ENCODE results near the gene KCNJ1. TPM values are rescaled to one million over a fixed set of nuclear protein-coding genes. Genes with fewer than 3 reads are reported as not detected.

The KCNJ1 gene
- total RNA-seq, 1 experiment from 2014 or later = not detected

DNA sequence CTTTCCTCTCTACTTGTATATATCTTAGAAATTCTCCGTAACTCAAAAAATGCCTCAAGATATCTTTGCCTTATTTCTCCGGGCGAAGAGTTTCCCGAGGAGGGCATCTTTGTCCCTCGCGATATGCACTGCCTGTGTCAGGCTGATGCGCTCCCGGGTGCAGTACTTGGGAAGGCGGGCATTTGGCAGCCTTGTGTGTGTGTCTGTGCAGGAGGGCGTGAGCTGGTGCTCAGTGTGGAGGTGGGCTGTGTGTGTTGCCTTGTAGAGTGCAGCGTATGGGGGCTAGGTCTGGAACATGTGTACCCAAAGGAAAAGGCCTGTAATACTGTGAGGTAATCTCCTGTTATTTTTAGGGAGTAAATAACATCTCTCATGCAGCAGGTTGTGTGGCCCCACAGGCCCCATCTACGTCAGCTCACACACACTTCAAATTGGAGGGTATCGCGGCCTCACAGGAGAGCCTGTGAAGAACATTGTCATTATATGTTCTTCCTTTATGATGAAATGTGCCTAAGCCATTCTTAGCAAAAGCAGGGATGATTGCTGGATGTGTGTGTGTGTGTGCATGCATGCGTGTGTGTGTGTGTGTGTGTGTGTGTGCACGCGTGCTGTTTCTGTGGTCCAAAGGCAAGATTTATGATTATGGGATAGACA is 77.5 kb downstream of the KCNJ1 start:
- Histone ChIP-seq H2AFZ (ENCODE audit: low read length) (no peak overlapping the region), H4K20me1 (ENCODE audit: insufficient read depth, low read depth, low read length) (no peaks in the 10 kb centered on the region), H3K9me3 (ENCODE audit: low read length) (no peaks in the 10 kb centered on the region), H3K79me2 (ENCODE audit: low read length) (no peaks in the 10 kb centered on the region), H3K36me3 (ENCODE audit: insufficient read depth, low read length) (no peaks in the 10 kb centered on the region), H3K9ac (ENCODE audit: low read length) (no peak overlapping the region), H3K4me2 (ENCODE audit: low read depth, low read length, poor library complexity, severe bottlenecking) (no peak overlapping the region), H3K27ac (ENCODE audit: low read length) (no peak overlapping the region), H3K9me2 (replicated peaks; ENCODE audit: insufficient read depth, low read length) (no peaks in the 10 kb centered on the region), H3K4me1 (ENCODE audit: low read length) (peaks cover 6% of the 10 kb centered on the region), H3K4me3 (ENCODE audit: low read length) (no peak overlapping the region), H3K27me3 (ENCODE audit: low read length) (no peaks in the 10 kb centered on the region)
- DNase-seq = no peak

Other genes starting within 250 kb of the KCNJ1 start
- gene FLI1, start 173.2 kb downstream of the KCNJ1 start, total RNA-seq (2014; rRNA removed; shearing (Covaris generic); ENCODE audit: low replicate concordance) = 2.6 and 9.4 TPM in 2 replicates
- gene KCNJ5, start 24.1 kb upstream of the KCNJ1 start, total RNA-seq (2014; rRNA removed; shearing (Covaris generic); ENCODE audit: low replicate concordance) = not detected in 2 replicates
- gene TP53AIP1, start 75.6 kb upstream of the KCNJ1 start, total RNA-seq (2014; rRNA removed; shearing (Covaris generic); ENCODE audit: low replicate concordance) = not detected in 2 replicates